Anterior cingulate cortex (tissue), 58 donors: Measurements from ENCODE around the gene TBC1D4.

Experiments used
- DNase-seq, 58 donors: peaks; one replicate each; lab custom pipeline; 2025; lab: John Stamatoyannopoulos, UW

The TBC1D4 gene

DNA sequence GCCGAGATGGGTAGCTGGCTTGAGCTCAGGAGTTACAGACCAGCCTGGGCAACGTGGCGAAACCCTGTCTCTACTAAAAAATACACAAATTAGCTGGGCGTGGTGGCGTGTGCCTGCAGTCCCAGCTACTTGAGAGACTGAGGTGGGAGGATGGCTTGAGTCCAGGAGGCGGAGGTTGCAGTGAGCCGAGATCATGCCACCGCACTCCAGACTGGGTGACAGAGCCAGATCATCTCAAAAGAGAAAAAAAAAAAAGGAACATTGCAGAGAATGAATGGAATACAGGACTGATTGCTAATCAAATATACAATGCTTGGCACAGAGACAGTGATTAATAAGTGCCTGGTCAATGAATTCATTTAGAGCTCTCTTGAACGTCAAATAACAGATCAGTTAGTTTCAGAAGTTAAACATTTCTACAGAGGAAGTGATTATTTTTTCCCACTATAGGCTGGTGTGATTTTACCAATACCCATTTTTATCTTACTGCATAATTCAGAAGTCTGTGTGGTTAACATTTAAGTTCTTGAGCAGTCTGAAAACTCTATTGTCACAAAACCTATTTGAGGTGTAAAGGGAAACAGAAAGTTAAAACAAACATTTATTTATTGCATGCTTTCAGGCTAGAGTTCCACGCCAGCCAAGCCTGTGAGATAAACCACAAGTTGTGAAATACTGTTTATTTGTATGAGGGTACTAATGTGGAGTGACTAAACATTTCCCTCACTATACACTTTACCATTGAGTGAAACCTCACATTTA, 7.7 kb upstream of the TBC1D4 start:
- no peak for DNase-seq

GRCh38 chr13:75486146-75487062, 4.4 kb upstream of the TBC1D4 start:
- no peak for DNase-seq

- DNase-seq, result no peak
Observed at GRCh38 chr13:75485286-75486062, 3.5 kb upstream of the TBC1D4 start.

DNA sequence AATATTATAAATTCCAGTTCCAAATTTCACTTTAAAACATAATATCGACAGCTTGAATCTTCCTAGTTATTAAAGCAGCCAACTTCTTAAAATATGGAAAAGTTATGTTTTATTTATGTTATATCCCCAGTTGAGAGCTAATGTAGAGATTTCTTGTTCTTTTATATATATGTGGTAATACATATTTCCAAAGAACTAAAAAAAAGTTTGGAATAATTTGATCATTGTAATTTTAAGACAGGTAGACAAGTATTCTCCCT, 781 bp upstream of the TBC1D4 start:
- no peak for DNase-seq

GRCh38 chr13:75481176-75482069, 546 bp downstream of the TBC1D4 start:
- peak in 33 of 58 donors; percentile 15 to 78 (median 40) for DNase-seq

GRCh38 chr13:75480671-75481175, 1.2 kb downstream of the TBC1D4 start:
- peak in 34 of 58 donors; percentile 1 to 52 (median 16) for DNase-seq

DNA sequence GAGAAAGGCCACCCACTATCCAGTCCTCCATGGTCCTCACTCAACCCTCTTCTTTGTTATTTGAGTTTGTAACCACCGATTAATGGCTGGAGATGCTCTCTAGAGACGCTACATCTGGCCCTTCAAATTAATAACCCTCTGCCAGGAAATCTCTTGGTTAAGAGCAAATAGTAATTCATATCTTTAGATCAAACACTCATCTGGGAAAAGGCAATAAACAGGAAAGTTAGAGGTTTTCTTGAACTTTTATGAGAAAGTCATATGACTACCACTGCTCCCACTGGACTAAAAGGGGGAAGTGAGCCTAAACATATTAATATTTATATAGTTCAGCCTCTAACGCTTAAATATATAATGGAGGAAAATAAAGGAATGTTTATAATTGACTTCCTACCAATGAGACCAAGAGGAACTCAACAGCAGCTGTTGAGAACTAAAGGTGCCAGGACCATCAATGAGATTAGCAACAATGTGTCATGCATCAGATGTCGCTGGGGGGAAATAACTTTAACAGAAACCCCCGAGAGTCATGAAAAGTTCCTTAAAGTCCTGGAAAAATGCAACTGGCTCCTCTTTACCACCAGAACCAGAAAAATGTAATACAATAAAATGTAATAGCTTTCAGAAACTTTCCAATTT, 2.7 kb downstream of the TBC1D4 start:
- DNase-seq, result no peak

GRCh38 chr13:75478659-75479058, 3.3 kb downstream of the TBC1D4 start:
- DNase-seq, result no peak

DNA sequence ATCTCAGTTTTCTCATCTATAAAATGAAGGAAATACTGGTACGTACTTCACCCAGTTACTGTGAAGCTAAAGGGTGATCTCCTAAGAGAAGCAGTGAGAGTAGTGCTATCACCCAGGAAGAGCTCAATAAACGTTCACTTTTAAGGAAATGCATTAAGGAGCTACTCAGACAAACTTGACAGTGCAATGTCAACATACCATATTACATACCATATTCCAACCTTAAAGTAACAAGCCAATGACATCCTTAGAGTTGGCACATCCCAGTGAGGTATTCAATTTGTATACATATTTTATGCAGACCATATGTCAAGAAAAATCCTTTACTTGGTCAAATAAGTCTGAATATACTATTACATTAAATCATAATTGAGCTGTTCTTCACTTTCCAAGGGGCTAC, 7.0 kb downstream of the TBC1D4 start:
- DNase-seq, result no peak

GRCh38 chr13:75473468-75473867, 8.5 kb downstream of the TBC1D4 start:
- no peak for DNase-seq

- DNase-seq, result no peak
Observed at GRCh38 chr13:75470676-75471075, 11.3 kb downstream of the TBC1D4 start.

- no peak for DNase-seq
Observed at GRCh38 chr13:75469047-75469446, 12.9 kb downstream of the TBC1D4 start.

DNA sequence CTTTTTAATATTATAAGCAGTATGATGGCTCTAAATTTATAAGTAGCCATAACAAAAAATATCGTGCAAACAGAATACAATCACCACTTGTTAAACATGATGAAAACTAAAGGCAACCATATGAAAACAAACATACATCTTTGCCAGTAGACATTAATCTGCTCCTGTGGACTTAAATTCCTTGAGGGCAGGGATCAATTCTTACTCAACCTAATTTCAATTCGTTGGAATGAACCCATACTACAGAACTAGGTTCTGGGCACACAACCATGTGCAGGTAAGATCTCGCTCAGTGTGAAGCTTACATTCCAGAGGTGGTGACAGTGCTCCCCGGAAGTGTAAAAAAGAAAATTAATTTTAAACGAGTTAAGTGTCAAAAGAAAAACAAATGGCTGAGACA, 13.4 kb downstream of the TBC1D4 start:
- DNase-seq, result no peak

DNA sequence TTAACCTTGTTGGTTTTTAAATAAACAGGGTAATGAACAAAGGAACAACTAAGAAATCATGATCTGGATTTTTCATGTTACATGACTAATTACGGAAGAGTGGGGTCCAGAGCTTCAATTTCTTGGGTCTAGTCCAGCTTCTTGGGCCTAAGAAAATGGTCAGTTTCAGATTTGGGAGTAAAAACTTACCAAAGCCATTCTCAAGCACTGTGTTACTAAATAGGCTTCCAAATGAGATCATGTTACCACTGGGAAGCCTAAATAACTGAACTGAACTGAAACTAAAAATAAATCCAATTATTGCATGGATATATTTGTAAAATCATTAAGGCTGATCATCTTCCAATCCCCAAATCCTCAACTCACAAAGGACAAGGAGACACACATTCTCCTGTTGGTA, 13.9 kb downstream of the TBC1D4 start:
- DNase-seq, result no peak

DNA sequence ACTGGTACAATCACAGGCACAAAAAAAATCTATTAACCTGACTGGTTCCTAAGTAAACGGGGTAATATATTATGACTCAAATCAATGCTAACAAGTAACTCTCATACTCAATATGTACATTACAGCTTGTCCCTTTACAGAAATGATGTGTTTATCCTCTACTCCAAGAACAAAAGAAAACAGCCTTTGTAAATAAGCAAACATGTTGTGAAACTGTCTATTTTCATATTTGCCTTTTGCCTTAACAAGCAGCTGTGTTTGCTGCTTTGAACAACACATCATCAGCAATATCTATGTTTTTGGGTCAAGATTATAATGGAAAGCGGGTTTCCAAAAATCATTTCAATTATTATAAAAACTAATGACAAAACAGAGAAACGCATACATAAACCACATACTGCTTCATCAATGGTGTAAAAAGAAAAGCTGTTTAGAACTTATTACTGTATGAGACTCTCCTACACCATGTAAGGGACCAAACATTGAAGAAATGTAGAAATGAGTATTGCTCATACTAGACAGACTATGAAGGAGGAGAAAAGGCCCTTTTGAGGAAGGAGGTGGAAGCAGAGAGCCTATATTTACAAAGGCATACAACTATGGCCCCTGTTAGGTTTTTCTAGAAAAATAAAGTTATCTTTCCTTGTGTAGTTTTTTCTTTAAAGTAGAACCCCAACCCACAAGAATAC, 14.8 kb downstream of the TBC1D4 start:
- DNase-seq, result no peak

DNA sequence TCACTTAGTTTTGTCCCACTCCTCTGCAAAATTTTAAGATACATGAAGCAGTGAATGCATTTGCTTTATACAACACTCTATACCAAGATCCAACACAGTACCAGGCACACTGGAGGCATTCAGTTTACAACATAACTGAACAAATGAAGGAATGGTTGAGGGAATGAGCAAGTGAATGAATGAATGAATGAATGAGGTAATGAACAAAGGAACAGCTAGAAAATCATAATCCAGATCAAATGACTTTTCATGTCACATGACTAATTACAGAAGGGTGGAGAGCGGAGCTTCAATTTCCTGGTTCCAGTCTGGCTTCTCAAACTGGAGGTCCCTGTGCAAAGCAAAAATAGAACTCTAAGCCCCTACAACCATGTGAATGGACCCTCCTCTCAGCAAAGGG, 16.7 kb downstream of the TBC1D4 start:
- no peak for DNase-seq

- no peak for DNase-seq
Observed at GRCh38 chr13:75461314-75461713, 20.7 kb downstream of the TBC1D4 start.

- DNase-seq, result no peak
Observed at GRCh38 chr13:75460644-75461043, 21.3 kb downstream of the TBC1D4 start.
